ENCODE data around the gene CIAO3.

CIAO3 gene

DNA sequence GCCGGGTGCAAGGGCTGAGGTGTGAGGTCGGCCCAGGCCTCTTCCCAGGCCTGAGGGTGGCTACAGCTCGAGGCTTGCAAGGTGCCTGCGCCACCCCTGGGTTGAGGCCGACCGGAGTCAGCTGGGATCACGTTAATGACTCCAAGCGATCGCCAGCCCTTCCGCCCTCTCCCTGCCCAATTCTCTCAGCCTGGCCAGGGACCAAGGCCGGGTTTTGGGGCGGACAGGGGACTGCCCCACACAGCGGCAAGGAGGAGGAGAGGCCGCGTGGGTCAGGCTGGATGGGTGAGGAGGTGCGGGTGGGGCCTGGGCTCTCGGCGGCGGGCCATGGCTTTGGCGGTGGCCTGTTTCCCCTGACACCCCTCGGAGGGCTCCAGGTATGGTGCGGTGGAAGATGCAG, 47.4 kb downstream of the CIAO3 start:
- peak overlapping the region; percentile 98 for H3K27ac ChIP-seq
- no peak for TF ChIP-seq ZFX (IDR thresholded peaks at IDR 0.05; ENCODE audit: borderline replicate concordance)
- TF ChIP-seq, protein P1, sequence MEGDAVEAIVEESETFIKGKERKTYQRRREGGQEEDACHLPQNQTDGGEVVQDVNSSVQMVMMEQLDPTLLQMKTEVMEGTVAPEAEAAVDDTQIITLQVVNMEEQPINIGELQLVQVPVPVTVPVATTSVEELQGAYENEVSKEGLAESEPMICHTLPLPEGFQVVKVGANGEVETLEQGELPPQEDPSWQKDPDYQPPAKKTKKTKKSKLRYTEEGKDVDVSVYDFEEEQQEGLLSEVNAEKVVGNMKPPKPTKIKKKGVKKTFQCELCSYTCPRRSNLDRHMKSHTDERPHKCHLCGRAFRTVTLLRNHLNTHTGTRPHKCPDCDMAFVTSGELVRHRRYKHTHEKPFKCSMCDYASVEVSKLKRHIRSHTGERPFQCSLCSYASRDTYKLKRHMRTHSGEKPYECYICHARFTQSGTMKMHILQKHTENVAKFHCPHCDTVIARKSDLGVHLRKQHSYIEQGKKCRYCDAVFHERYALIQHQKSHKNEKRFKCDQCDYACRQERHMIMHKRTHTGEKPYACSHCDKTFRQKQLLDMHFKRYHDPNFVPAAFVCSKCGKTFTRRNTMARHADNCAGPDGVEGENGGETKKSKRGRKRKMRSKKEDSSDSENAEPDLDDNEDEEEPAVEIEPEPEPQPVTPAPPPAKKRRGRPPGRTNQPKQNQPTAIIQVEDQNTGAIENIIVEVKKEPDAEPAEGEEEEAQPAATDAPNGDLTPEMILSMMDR (IDR thresholded peaks at IDR 0.05), result no peak

DNA sequence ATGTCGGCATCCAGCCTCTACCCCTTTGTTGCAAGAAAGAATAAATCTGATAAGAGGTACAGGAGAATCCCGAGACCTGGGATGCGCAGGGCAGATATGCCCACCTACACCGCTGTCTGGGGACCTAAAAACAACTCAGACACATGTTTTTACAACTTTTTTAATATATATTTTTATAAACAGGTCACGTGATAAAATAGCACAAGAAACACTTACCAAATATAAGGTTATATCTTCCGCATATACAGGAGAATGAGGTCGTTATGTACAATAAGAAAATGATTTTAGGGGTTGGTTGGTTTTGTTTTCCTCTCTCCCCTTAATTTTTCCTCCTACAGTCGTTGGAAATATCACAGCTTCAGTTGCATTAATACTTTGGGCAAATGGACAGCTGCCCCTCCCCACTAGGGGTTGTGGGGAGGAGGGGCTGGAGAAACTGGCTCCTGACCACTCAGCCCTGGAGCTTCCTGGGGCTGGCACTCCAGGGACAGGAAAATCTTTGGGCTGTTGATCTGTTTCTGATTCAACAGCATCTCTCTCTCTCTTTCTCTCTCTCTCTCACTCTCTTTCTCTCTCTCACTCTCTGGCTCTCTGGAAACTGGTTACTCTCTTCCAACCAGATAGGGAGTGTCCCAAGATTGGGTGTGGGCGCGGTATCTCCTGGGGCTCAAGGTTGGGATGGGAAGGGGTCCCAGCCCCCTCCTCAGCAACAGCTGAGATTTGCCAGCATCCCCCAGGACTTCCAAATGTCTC, 48.3 kb downstream of the CIAO3 start:
- H3K27ac ChIP-seq, result peak overlapping the region; percentile 98
- TF ChIP-seq, protein P1 (IDR thresholded peaks at IDR 0.05), result no peak
- no peak for TF ChIP-seq ZFX (IDR thresholded peaks at IDR 0.05; ENCODE audit: borderline replicate concordance)

DNA sequence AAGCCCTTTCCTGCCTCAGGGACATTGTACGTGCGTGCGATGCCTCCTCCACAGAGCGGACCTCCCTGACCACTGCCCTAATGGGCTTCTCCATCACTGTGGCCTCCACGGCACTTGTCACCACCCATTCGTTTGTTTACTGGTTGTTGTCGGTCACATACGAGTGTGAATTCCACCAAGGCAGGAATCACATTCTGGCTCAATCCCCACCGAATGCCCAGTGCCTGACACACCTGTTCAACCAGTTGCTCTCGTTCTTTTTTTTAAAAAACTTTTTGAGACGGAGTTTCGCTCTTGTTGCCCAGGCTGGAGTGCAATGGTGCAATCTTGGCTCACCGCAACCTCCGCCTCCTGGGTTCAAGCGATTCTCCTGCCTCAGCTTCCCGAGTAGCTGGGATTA, 49.6 kb downstream of the CIAO3 start:
- H3K27ac ChIP-seq, result peak overlapping the region; percentile 98

DNA sequence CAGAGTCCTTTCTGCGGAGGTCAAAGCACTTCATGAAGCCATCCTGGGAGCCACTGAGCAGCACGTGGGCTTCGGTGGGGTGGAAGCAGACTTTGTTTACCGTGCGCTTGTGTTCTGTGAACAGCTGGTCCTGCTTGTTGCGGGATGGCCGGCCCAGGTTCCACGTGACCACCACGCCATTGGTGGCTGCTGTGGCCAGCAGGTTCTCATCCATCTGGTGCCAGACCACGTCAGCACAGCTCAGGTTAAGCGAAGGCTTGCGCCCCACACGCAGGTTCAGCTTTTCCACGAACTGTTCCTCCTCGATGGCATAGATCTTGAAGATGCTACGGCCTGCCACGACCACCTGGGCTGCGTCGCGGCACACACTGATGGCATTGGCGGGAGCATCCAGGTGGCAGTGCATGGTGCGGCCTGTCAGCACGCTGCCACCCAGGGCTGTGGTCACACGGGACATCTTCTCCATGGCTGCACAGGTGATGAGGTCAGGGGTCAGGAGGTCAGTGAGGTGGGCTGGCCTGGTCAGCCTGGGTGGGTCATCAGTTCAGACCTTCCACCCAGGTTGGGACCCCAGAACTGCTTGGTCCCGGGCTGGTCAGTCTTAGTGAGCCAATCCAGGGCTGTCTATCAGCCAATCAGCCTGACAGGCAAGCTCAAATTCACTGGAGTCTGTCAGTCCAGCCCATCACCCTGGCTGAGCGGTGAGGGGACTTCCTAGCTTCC, 51.5 kb downstream of the CIAO3 start:
- TF ChIP-seq, protein P1 (IDR thresholded peaks at IDR 0.05), result no peak
- TF ChIP-seq ZFX (IDR thresholded peaks at IDR 0.05; ENCODE audit: borderline replicate concordance), result no peak
- peak overlapping the region; percentile 98 for H3K27ac ChIP-seq

DNA sequence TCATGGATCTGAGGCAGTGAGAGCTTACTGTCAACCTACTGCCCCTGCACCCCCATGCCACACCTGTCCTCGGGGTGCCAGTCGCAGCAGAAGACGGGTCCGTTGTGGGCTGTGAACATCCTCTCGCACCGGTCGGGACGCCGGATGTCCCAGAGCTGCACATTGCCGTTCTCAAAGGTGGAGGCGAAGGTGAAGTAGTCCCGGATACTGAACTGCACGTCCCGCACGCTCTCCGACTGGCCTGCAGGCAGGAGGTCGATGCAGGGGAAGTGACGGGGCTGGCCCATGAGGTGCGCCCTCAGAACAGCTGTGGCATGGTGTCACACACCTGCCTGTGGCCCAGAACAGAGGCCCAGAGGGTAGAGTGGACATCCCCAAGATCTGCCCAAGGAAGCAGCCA, 53.3 kb downstream of the CIAO3 start:
- peak overlapping the region; percentile 98; the same call in 1 of the 2 replicates for H3K27ac ChIP-seq
- TF ChIP-seq, protein P1 (IDR thresholded peaks at IDR 0.05), result no peak
- TF ChIP-seq ZFX (IDR thresholded peaks at IDR 0.05; ENCODE audit: borderline replicate concordance), result no peak

DNA sequence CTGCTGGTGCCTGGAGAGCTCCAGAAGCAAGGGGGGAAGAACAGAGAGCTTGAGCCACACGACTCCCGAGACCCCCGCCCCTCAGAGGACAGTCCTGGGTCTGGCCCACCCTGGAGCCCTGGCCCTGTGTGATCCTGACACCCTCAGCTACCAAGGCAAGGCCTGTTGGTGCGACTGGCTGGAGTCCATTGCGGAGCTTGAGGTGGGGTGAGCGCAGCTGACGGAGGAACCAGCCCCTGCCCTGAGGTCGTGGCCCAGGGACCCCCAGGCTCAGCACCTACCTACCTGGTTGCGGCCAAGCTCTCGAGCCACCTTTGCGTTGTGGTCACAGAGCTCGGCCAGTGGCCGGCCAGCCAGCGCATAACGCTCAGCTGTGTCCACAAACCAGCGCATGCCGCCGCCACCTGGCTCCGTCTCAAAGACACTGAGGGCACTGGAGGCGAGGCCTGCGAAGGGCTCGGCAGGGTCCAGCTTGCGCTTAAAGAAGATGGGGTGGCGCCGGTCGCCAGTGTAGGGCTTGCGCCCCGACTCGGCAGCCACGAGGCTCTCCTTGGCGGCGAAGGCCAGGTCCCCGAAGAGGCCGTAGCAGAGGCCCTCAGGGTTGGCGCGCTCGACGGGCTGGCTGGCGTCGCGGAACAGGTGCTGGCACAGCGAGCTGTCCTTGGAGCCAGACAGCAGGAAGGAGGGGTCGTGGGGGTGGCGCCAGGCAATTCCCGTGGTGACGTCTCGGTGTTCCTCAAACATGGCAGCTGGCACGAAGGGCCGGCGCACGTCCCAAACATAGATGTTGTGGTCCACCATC, 54.1 kb downstream of the CIAO3 start:
- TF ChIP-seq ZFX (IDR thresholded peaks at IDR 0.05; ENCODE audit: borderline replicate concordance), result no peak
- TF ChIP-seq, protein P1 (IDR thresholded peaks at IDR 0.05), result no peak
- peak overlapping the region; percentile 98 for H3K27ac ChIP-seq

DNA sequence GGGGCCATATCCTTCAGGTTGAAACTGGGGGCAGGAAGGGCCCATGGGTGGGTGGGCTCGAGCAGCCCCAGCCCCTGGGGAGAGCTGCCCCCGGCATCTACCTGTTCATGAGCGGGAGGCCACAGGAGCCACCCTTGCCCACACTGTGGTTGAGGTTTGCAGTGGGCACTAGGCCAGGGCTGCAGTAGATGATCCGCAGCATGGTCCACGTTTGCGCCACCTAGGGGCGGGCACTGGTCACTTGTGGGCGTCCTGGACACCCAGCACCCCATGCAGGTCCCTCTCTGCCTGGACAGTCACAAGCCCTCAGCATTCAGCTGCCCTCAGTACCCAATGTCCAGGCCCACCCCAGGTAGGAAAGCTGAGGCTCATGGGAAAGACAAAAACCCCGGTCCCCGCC, 54.8 kb downstream of the CIAO3 start:
- TF ChIP-seq ZFX (IDR thresholded peaks at IDR 0.05; ENCODE audit: borderline replicate concordance), result no peak
- TF ChIP-seq, protein P1 (IDR thresholded peaks at IDR 0.05), result peak; percentile 90
- peak overlapping the region; percentile 98 for H3K27ac ChIP-seq

All from 22Rv1 (cell line).